Gastrocnemius medialis (tissue), 4 donors: ENCODE results near the gene APBA2.

Source experiments
- CTCF ChIP-seq, 5 experiments: fragments of 450-650 bp in 3 of 5; fragments of 200-600 bp in 2 of 5; sonication (generic) in 2 of 5; IDR thresholded peaks in 4 of 5; conservative IDR thresholded peaks in 1 of 5; 1 replicate in 4 of 5; 2 replicates in 1 of 5; pipeline ENCODE4 v1.5.1; 2016 to 2019; ENCODE audit warnings: antibody characterized with exemption in 5 of 5, mild to moderate bottlenecking in 3 of 5, moderate library complexity in 3 of 5
- POLR2A ChIP-seq, 2 donors: fragments of 450-650 bp; IDR thresholded peaks; one replicate each; pipeline ENCODE4 v1.6.1; 2017; ENCODE audit warnings: antibody characterized with exemption in 2 of 2, mild to moderate bottlenecking in 2 of 2, moderate library complexity in 2 of 2

- TF ChIP-seq CTCF (IDR thresholded peaks at IDR 0.05 in 4 of 5, conservative IDR thresholded peaks at IDR 0.05 in 1 of 5) (no peak), POLR2A (IDR thresholded peaks at IDR 0.05) (no peak)
These were observed 220.9 kb downstream of the APBA2 start for GRCh38 chr15:29106551-29107290.
